Calu3 (cell line): ENCODE measurements around the gene SLC22A13. TPM values are rescaled to one million over a fixed set of nuclear protein-coding genes. Genes with fewer than 3 reads are reported as not detected.

Experiments used
- Bru-seq: library from RNA; stranded (reverse); fragments of 400-500 nt; gene quantifications from one replicate; lab custom pipeline; 2021; lab: Mats Ljungman, UMichigan
- BruChase-seq, 2 experiments: library from RNA; stranded (reverse); fragments of 400-500 nt; gene quantifications; one replicate each; lab custom pipeline; 2021; lab: Mats Ljungman, UMichigan
- BruUV-seq: library from RNA; stranded (reverse); fragments of 400-500 nt; replicated peaks from 2 replicates; lab custom pipeline; 2021; lab: Mats Ljungman, UMichigan
- CTCF ChIA-PET: fragments of 300-600 bp; sonication (Branson Sonifier 250); formaldehyde crosslinking; loops from one replicate; lab custom pipeline; 2022; ENCODE audit warnings: antibody characterized with exemption; lab: Charles Lee
- DNase-seq: peaks from one replicate; pipeline ENCODE4 v3.0.0; 2022
- H3K27ac Mint-ChIP-seq: one replicate; pipeline ENCODE4 v1.8.0; 2022; ENCODE audit warnings: mixed read lengths; ENCODE audit not compliant: unreplicated experiment
- H3K27me3 Mint-ChIP-seq: one replicate; pipeline ENCODE4 v1.8.0; 2022; ENCODE audit warnings: mixed read lengths; ENCODE audit not compliant: unreplicated experiment
- H3K36me3 Mint-ChIP-seq: one replicate; pipeline ENCODE4 v1.8.0; 2022; ENCODE audit warnings: mild to moderate bottlenecking, moderate library complexity, mixed read lengths; ENCODE audit not compliant: insufficient read depth, unreplicated experiment
- H3K4me1 Mint-ChIP-seq: one replicate; pipeline ENCODE4 v1.8.0; 2022; ENCODE audit warnings: mild to moderate bottlenecking, low read depth, mixed read lengths; ENCODE audit not compliant: unreplicated experiment
- H3K4me3 Mint-ChIP-seq: one replicate; pipeline ENCODE4 v1.8.0; 2022; ENCODE audit warnings: mild to moderate bottlenecking, low read depth, moderate library complexity, mixed read lengths; ENCODE audit not compliant: unreplicated experiment
- H3K9me3 Mint-ChIP-seq: one replicate; pipeline ENCODE4 v1.8.0; 2022; ENCODE audit warnings: low read depth, mixed read lengths; ENCODE audit not compliant: unreplicated experiment
- intact Hi-C: fragments of 100-400 bp; cut with micrococcal nuclease; formaldehyde crosslinking; loops from one replicate; pipeline ENCODE4 v1.10.0; 2022; ENCODE audit not compliant: unreplicated experiment
- long read RNA-seq: library from polyadenylated mRNA; stranded (forward); transcript quantifications from one replicate; pipeline ENCODE4 v2.0.0, GENCODE V29; 2022
- total RNA-seq: library from RNA; stranded (reverse); gene quantifications from 2 replicates; pipeline ENCODE4 v1.2.3, GENCODE V29; 2022
- TF ChIP-seq, protein P1 (sequence below): fragments of 200-600 bp; IDR thresholded peaks from one replicate; pipeline ENCODE4 v1.8.0; 2022; ENCODE audit warnings: antibody characterized with exemption; ENCODE audit not compliant: unreplicated experiment

SLC22A13 gene, protein sequence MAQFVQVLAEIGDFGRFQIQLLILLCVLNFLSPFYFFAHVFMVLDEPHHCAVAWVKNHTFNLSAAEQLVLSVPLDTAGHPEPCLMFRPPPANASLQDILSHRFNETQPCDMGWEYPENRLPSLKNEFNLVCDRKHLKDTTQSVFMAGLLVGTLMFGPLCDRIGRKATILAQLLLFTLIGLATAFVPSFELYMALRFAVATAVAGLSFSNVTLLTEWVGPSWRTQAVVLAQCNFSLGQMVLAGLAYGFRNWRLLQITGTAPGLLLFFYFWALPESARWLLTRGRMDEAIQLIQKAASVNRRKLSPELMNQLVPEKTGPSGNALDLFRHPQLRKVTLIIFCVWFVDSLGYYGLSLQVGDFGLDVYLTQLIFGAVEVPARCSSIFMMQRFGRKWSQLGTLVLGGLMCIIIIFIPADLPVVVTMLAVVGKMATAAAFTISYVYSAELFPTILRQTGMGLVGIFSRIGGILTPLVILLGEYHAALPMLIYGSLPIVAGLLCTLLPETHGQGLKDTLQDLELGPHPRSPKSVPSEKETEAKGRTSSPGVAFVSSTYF
- total RNA-seq (3.2 and 3.5 TPM in 2 replicates), Bru-seq, nascent RNA (percentile 65 among the genes with signal in this experiment), BruChase-seq, experiment 1, labeled RNA remaining after a 6-hour chase (percentile 49 among the genes with signal in this experiment), BruChase-seq, experiment 2, labeled RNA remaining after a 2-hour chase (percentile 49 among the genes with signal in this experiment)
- long read RNA-seq: 0 reads

DNA sequence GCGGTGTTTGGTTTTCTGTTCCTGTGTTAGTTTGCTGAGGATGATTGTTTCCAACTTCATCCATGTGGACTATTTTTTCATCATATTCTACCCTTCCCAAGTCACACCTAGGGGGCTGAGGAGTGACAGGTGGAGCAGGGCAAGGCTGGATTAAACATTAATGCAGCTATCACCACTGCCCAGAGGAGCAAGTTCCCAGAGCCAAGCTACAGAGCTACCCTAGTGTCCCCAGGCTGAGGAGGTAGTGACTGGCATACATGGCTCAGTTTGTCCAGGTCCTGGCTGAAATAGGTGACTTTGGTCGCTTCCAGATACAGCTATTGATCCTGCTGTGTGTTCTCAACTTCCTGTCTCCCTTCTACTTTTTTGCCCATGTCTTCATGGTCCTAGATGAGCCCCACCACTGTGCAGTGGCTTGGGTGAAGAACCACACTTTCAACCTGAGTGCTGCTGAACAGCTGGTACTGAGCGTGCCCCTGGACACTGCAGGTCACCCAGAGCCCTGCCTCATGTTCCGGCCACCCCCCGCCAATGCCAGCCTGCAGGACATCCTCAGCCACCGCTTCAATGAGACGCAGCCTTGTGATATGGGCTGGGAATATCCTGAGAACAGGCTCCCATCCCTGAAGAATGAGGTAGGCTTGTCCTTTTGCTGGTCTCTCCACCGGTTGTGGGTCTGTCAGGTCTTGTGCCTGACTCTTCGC is at the start of gene SLC22A13:
Gene SLC22A13, plus strand, starts transcription at position 209 of the 704 bp plus-strand sequence. Its CDS starts 49 bp downstream, at position 258.
- Mint-ChIP-seq H3K4me3 (no peak within 1 kb of the TSS), H3K36me3 (no peaks in the 10 kb centered on the region), H3K9me3 (no peaks in the 10 kb centered on the region), H3K4me1 (no peaks in the 10 kb centered on the region), H3K27ac (no peak within 1 kb of the TSS), H3K27me3 (no peaks in the 10 kb centered on the region)
- TF ChIP-seq, protein P1, sequence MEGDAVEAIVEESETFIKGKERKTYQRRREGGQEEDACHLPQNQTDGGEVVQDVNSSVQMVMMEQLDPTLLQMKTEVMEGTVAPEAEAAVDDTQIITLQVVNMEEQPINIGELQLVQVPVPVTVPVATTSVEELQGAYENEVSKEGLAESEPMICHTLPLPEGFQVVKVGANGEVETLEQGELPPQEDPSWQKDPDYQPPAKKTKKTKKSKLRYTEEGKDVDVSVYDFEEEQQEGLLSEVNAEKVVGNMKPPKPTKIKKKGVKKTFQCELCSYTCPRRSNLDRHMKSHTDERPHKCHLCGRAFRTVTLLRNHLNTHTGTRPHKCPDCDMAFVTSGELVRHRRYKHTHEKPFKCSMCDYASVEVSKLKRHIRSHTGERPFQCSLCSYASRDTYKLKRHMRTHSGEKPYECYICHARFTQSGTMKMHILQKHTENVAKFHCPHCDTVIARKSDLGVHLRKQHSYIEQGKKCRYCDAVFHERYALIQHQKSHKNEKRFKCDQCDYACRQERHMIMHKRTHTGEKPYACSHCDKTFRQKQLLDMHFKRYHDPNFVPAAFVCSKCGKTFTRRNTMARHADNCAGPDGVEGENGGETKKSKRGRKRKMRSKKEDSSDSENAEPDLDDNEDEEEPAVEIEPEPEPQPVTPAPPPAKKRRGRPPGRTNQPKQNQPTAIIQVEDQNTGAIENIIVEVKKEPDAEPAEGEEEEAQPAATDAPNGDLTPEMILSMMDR: no peak
- intact Hi-C loops: no loop called here
- no TSS peak for BruUV-seq
- CTCF ChIA-PET: no interaction called here
- no peak for DNase-seq

DNA sequence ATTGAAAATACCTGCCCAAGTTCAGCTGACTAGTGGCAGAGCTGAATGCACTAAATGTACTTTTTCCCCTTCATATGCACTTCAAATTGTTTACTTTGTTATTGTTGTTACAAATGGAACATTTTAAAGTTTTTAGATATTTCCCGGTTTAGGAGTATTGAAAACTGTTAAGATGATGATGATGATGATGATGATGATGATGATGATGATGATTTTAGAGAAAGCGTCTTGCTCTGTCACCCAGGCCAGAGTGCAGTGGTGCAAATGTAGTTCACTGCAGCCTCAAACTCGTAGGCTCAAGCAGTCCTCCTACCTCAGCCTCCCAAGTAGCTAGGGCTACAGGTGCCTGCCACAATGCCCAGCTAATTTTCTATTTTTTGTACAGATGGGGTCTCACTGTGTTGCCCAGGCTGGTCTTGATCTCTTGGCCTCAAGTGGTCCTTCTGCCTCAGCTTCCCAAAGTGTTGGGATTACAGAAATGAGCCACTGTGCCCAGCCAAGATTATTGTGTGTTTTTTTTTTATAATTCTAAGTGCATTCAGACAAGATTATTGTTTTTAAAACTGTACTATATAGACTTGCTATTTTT is 45.9 kb upstream of the SLC22A13 start:
- no TSS peak for BruUV-seq
- no peak overlapping the region for H3K27ac Mint-ChIP-seq
- CTCF ChIA-PET: interaction anchor here (0.6 kb wide), 1 partner anchor 52 kb away, joined by 3 read pairs; no protein-coding TSS in a partner anchor
- H3K27me3 Mint-ChIP-seq: no peaks in the 10 kb centered on the region
- H3K9me3 Mint-ChIP-seq: no peaks in the 10 kb centered on the region
- TF ChIP-seq, protein P1: no peak
- intact Hi-C loops: no loop called here
- no peak overlapping the region for H3K4me3 Mint-ChIP-seq
- peaks cover 34% of the 10 kb centered on the region for H3K36me3 Mint-ChIP-seq
- DNase-seq: no peak
- H3K4me1 Mint-ChIP-seq: no peaks in the 10 kb centered on the region

DNA sequence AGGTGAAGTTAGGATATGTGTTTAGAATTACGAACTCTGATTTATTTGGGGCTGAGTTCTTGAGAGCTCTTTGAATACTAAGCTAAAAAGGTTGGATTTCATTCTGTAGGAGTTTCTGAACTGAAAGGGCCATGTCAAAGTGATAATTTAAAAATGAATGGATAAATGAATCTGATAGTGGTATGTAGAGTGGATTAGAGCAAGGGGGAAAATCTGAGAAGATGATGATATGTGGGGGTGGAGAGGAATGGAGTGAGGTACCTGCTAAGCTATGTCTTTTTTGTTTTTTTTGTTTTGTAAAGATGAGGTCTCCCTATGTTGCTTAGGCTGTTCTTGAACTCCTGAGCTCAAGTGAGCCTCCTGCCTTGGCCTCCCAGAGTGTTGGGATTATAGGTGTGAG is 44.6 kb upstream of the SLC22A13 start:
- no peaks in the 10 kb centered on the region for H3K27me3 Mint-ChIP-seq
- no peak for DNase-seq
- CTCF ChIA-PET: no interaction called here
- H3K9me3 Mint-ChIP-seq: no peaks in the 10 kb centered on the region
- H3K36me3 Mint-ChIP-seq: peaks cover 38% of the 10 kb centered on the region
- no peak overlapping the region for H3K4me3 Mint-ChIP-seq
- no peak overlapping the region for H3K27ac Mint-ChIP-seq
- BruUV-seq: no TSS peak
- no peaks in the 10 kb centered on the region for H3K4me1 Mint-ChIP-seq
- TF ChIP-seq, protein P1: no peak
- intact Hi-C loops: no loop called here
